Fibroblast of pulmonary artery (primary cell): ENCODE results near the gene CNTFR.
A peak's percentile ranks its signal among the peaks of the same experiment; 100 is the strongest.

Experiments
- DNase-seq: peaks from one replicate; pipeline ENCODE4 v3.0.0-alpha.2; 2010; ENCODE audit warnings: low read depth
- H3K4me3 ChIP-seq: replicated peaks from 2 replicates; pipeline ENCODE4 v1.5.1; 2011; ENCODE audit warnings: low read depth, mild to moderate bottlenecking, control low read depth, low read length, moderate library complexity
- CTCF ChIP-seq: IDR thresholded peaks from 2 replicates; pipeline ENCODE4 v1.5.1; 2011; ENCODE audit warnings: mild to moderate bottlenecking, control low read depth, low read length, inconsistent platforms; ENCODE audit errors: missing control alignments

Gene CNTFR

GRCh38 chr9:34612788-34613390 lies 23.4 kb upstream of the CNTFR start:
- peak overlapping the region; percentile 88 for H3K4me3 ChIP-seq
- peak; percentile 87 for TF ChIP-seq CTCF
- peak; percentile 77 for DNase-seq

- TF ChIP-seq CTCF: no peak
- DNase-seq: peak; percentile 84
- H3K4me3 ChIP-seq: peak within 1 kb of the TSS; percentile 88
These were observed 22.6 kb upstream of the CNTFR start, which contains the start of gene RPP25L for GRCh38 chr9:34611811-34612787. Gene RPP25L, minus strand, starts transcription at chr9:34612097. Its CDS starts 801 bp downstream, at chr9:34611296.

- H3K4me3 ChIP-seq: peak overlapping the region; percentile 88
- no peak for TF ChIP-seq CTCF
- no peak for DNase-seq
These were observed 21.8 kb upstream of the CNTFR start for GRCh38 chr9:34611251-34611810.

GRCh38 chr9:34610434-34611206 lies 21.1 kb upstream of the CNTFR start:
- H3K4me3 ChIP-seq: peak overlapping the region; percentile 88
- no peak for TF ChIP-seq CTCF
- DNase-seq: no peak

GRCh38 chr9:34607331-34607730 lies 17.8 kb upstream of the CNTFR start:
- DNase-seq: no peak
- no peak for TF ChIP-seq CTCF
- H3K4me3 ChIP-seq: no peak overlapping the region

GRCh38 chr9:34606905-34607304 lies 17.4 kb upstream of the CNTFR start:
- DNase-seq: no peak
- H3K4me3 ChIP-seq: no peak overlapping the region
- TF ChIP-seq CTCF: no peak
